GM12892 (cell line): ENCODE data around the gene SLC45A3.

Experiments
- POLR2AphosphoS5 ChIP-seq: IDR thresholded peaks from 2 replicates; pipeline ENCODE4 v1.6.1; 2011; ENCODE audit warnings: low read depth, low read length, control low read depth
- TAF1 ChIP-seq: IDR thresholded peaks from 2 replicates; pipeline ENCODE4 v1.6.1; 2011; ENCODE audit warnings: low read depth, mild to moderate bottlenecking, control low read depth, low read length, borderline replicate concordance

- TF ChIP-seq POLR2AphosphoS5 (no peak), TAF1 (no peak)
These were observed 67.8 kb downstream of the SLC45A3 start for GRCh38 chr1:205612556-205612955.
